ENCODE data around the gene VPS45.

VPS45 gene

GRCh38 chr1:150162862-150163706 is 95.5 kb downstream of the VPS45 start:
- DNase-seq (ENCODE audit: low read depth), result peak; percentile 99
- peak overlapping the region; percentile 29 for H3K4me3 ChIP-seq (replicated peaks; ENCODE audit: low read depth, low read length)

GRCh38 chr1:150164224-150164623 is 96.6 kb downstream of the VPS45 start:
- no peak overlapping the region for H3K4me3 ChIP-seq (replicated peaks; ENCODE audit: low read depth, low read length)
- no peak for DNase-seq (ENCODE audit: low read depth)
- TF ChIP-seq, protein P1, sequence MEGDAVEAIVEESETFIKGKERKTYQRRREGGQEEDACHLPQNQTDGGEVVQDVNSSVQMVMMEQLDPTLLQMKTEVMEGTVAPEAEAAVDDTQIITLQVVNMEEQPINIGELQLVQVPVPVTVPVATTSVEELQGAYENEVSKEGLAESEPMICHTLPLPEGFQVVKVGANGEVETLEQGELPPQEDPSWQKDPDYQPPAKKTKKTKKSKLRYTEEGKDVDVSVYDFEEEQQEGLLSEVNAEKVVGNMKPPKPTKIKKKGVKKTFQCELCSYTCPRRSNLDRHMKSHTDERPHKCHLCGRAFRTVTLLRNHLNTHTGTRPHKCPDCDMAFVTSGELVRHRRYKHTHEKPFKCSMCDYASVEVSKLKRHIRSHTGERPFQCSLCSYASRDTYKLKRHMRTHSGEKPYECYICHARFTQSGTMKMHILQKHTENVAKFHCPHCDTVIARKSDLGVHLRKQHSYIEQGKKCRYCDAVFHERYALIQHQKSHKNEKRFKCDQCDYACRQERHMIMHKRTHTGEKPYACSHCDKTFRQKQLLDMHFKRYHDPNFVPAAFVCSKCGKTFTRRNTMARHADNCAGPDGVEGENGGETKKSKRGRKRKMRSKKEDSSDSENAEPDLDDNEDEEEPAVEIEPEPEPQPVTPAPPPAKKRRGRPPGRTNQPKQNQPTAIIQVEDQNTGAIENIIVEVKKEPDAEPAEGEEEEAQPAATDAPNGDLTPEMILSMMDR (IDR thresholded peaks at IDR 0.05; ENCODE audit: low read length, missing control alignments), result no peak

More at GRCh38 chr1:150162862-150163706, 95.5 kb downstream of the VPS45 start:
- TF ChIP-seq, protein P1 (IDR thresholded peaks at IDR 0.05; ENCODE audit: low read length, missing control alignments), result peak; percentile 9

DNA sequence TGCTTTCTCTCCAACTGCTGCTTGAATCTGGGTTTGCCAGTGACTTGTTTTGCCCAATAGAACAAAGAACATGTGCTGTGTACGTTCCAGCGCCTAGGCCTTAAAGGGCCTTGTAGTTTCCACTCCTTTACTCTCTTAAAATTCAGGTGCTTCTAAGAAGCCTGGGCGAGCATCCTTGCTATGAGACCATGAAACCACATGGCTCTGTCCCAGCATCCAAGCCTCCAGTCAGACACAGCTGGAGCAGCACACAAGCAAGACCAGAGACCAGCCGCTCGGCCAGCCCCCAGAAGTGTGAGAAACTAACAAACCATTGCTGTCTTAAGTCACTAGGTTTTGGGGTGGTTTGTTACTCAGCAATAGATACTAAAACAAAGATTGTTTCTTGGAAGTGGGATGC is 97.2 kb downstream of the VPS45 start:
- TF ChIP-seq, protein P1 (IDR thresholded peaks at IDR 0.05; ENCODE audit: low read length, missing control alignments), result no peak
- DNase-seq (ENCODE audit: low read depth), result no peak
- H3K4me3 ChIP-seq (replicated peaks; ENCODE audit: low read depth, low read length), result no peak overlapping the region

DNA sequence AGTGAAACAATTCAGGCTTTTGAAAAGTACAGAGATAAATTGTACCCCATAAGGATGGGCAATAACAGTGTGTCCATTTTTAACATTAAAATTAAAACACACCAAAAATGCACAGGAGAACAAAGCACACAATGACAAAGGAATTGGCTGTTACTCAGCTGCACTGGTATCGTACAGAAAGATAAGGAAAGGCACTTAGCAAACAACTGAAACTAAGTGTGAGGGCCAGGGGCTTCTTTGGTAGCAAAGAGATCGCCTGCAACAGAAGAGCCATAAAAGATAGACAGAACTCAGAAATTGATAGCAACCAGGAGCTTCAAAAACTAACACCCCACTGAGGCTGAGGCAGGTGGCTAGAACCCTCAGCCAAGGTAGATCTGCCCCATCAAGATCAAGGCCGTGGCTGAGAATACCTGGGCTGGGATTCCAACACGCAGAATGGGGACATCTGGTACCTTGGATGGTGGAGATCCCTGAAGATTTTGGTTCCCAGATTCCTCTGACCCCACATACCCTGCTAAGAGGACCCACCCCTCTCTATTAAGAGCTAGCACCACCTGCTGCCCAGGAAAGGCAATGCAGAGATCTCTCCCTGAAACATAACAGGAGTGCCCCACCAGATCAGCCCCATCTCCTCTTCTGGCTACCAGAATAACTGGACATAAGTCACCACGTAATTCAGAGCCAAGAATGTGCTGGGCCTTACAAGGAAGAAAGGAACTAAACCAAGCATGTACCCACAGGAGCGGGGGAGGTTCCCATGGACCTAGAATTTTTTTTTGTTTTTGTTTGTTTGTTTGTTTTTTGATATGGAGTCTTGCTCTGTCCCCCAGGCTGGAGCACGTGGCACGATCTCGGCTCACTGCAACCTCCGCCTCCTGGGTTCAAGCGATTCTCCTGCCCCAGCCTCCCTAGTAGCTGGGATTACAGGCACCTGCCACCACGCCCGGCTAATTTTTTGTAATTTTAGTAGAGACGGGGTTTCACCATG is 98.3 kb downstream of the VPS45 start:
- DNase-seq (ENCODE audit: low read depth), result peak; percentile 71
- TF ChIP-seq, protein P1 (IDR thresholded peaks at IDR 0.05; ENCODE audit: low read length, missing control alignments), result peak; percentile 90
- H3K4me3 ChIP-seq (replicated peaks; ENCODE audit: low read depth, low read length), result no peak overlapping the region

GRCh38 chr1:150168960-150169601 is 101.5 kb downstream of the VPS45 start:
- TF ChIP-seq, protein P1 (IDR thresholded peaks at IDR 0.05; ENCODE audit: low read length, missing control alignments), result peak; percentile 85
- peak; percentile 75 for DNase-seq (ENCODE audit: low read depth)
- H3K4me3 ChIP-seq (replicated peaks; ENCODE audit: low read depth, low read length), result no peak overlapping the region

DNA sequence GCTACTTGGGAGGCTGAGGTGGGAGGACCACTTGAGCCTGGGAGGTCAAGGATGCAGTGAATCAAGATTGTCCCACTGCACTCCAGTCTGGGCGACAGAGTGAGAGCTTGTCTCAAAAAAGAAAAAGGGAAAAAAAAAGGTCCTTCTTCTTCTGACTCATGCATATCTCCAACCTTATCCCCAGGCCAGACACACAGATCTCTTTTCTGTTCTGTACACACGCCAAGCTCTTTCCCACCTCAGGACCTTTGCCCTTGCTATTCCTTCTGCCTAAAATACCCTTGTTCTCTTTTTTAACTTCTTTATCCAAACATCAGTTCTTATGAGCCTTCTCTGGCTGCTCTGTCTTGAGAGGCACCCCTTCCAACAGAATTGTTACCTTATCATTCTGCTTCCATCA is 104.2 kb downstream of the VPS45 start:
- TF ChIP-seq, protein P1 (IDR thresholded peaks at IDR 0.05; ENCODE audit: low read length, missing control alignments), result no peak
- DNase-seq (ENCODE audit: low read depth), result no peak
- no peak overlapping the region for H3K4me3 ChIP-seq (replicated peaks; ENCODE audit: low read depth, low read length)

Measured in fibroblast of pulmonary artery (primary cell).